IMR-90 (cell line): ENCODE measurements around the gene GPR158. TPM values are rescaled to one million over a fixed set of nuclear protein-coding genes. Genes with fewer than 3 reads are reported as not detected.

Source experiments
- ATAC-seq: fragments of 200-7000 bp; cut with Tn5 transposase; 2 replicates; pipeline ENCODE4 v1.9.1; 2020; ENCODE audit warnings: low read depth, mild to moderate bottlenecking, moderate library complexity
- BruUV-seq: library from RNA; stranded (reverse); fragments of 400-500 nt; replicated peaks from 2 replicates; lab custom pipeline; 2021; lab: Mats Ljungman, UMichigan
- CTCF ChIA-PET: fragments of 300-600 bp; formaldehyde crosslinking; extraction: SDS; loops from one replicate; lab custom pipeline; 2021; ENCODE audit warnings: antibody characterized with exemption; lab: Yijun Ruan, JAX
- POLR2A ChIA-PET: fragments of 300-600 bp; sonication (Branson Sonifier 250); formaldehyde crosslinking; loops from one replicate; lab custom pipeline; 2022; ENCODE audit warnings: antibody characterized with exemption; ENCODE audit not compliant: unreplicated experiment; lab: Charles Lee
- DNase-seq: peaks from one replicate; pipeline ENCODE4 v3.0.0; 2013
- H2AFZ ChIP-seq: replicated peaks from 2 replicates; pipeline ENCODE3; 2013; ENCODE audit warnings: low read length, mild to moderate bottlenecking; ENCODE audit not compliant: poor library complexity
- H2AK5ac ChIP-seq: 2 replicates; pipeline ENCODE4 v1.6.1; 2013; ENCODE audit warnings: low read depth, low read length, inconsistent platforms
- H2AK9ac ChIP-seq: replicated peaks from 2 replicates; pipeline ENCODE3; 2013; ENCODE audit warnings: mild to moderate bottlenecking, low read depth, low read length, moderate library complexity; ENCODE audit not compliant: poor library complexity
- H2BK120ac ChIP-seq: 2 replicates; pipeline ENCODE4 v1.6.1; 2013; ENCODE audit warnings: low read depth, low read length, inconsistent platforms
- H2BK15ac ChIP-seq: 3 replicates; pipeline ENCODE4 v1.6.1; 2013; ENCODE audit warnings: low read depth, low read length, inconsistent platforms
- H2BK20ac ChIP-seq: 2 replicates; pipeline ENCODE4 v1.6.1; 2013; ENCODE audit warnings: low read depth, mild to moderate bottlenecking, inconsistent platforms, low read length, moderate library complexity
- H2BK5ac ChIP-seq: 2 replicates; pipeline ENCODE4 v1.6.1; 2013; ENCODE audit warnings: mild to moderate bottlenecking, low read depth, low read length, inconsistent platforms; ENCODE audit not compliant: poor library complexity, severe bottlenecking
- H3K14ac ChIP-seq: replicated peaks from 2 replicates; pipeline ENCODE4 v1.6.1; 2013; ENCODE audit warnings: low read depth, low read length, inconsistent platforms
- H3K18ac ChIP-seq: 2 replicates; pipeline ENCODE4 v1.6.1; 2013; ENCODE audit warnings: low read depth, low read length, control low read depth
- H3K23ac ChIP-seq: 2 replicates; pipeline ENCODE4 v1.6.1; 2013; ENCODE audit warnings: low read depth, low read length, inconsistent platforms
- H3K27ac ChIP-seq: 2 replicates; pipeline ENCODE4 v1.5.1; 2013; ENCODE audit warnings: mild to moderate bottlenecking, control low read depth, low read length; ENCODE audit not compliant: insufficient read depth
- H3K27me3 ChIP-seq: 2 replicates; pipeline ENCODE4 v1.6.1; 2013; ENCODE audit warnings: low read length; ENCODE audit not compliant: control insufficient read depth, insufficient read depth
- H3K36me3 ChIP-seq: 2 replicates; pipeline ENCODE4 v1.6.1; 2013; ENCODE audit warnings: low read length, mixed read lengths; ENCODE audit not compliant: control insufficient read depth, insufficient read depth
- H3K4ac ChIP-seq: 2 replicates; pipeline ENCODE4 v1.6.1; 2013; ENCODE audit warnings: low read depth, low read length, inconsistent platforms
- H3K4me1 ChIP-seq: 2 replicates; pipeline ENCODE4 v1.6.1; 2013; ENCODE audit warnings: low read length, mixed read lengths; ENCODE audit not compliant: control insufficient read depth, insufficient read depth
- H3K4me2 ChIP-seq: 2 replicates; pipeline ENCODE4 v1.6.1; 2013; ENCODE audit warnings: low read depth, mild to moderate bottlenecking, control low read depth, low read length, moderate library complexity
- H3K4me3 ChIP-seq: 2 replicates; pipeline ENCODE4 v1.5.1; 2013; ENCODE audit warnings: low read depth, mild to moderate bottlenecking, control low read depth, low read length, moderate library complexity; ENCODE audit not compliant: insufficient read depth
- H3K56ac ChIP-seq: 2 replicates; pipeline ENCODE4 v1.6.1; 2013; ENCODE audit warnings: low read length, inconsistent platforms; ENCODE audit not compliant: insufficient read depth; ENCODE audit errors: extremely low read depth
- H3K79me1 ChIP-seq, 2 experiments: 2 replicates each; pipeline ENCODE4 v1.6.1; 2013; ENCODE audit warnings: low read length in 2 of 2, inconsistent platforms in 1 of 2, low read depth in 1 of 2
- H3K9ac ChIP-seq: 2 replicates; pipeline ENCODE4 v1.6.1; 2013; ENCODE audit warnings: low read depth, low read length, control low read depth
- H3K9me1 ChIP-seq: 2 replicates; pipeline ENCODE4 v1.6.1; 2013; ENCODE audit warnings: low read length, inconsistent platforms; ENCODE audit not compliant: insufficient read depth
- H3K9me3 ChIP-seq: 2 replicates; pipeline ENCODE4 v1.6.1; 2013; ENCODE audit warnings: low read length; ENCODE audit not compliant: control insufficient read depth, insufficient read depth
- H4K20me1 ChIP-seq: 2 replicates; pipeline ENCODE4 v1.6.1; 2013; ENCODE audit warnings: low read length, inconsistent platforms; ENCODE audit not compliant: insufficient read depth
- H4K5ac ChIP-seq: 2 replicates; pipeline ENCODE4 v1.6.1; 2013; ENCODE audit warnings: mild to moderate bottlenecking, low read depth, low read length, control low read depth
- H4K8ac ChIP-seq, 2 experiments: 2 replicates each; pipeline ENCODE4 v1.6.1; 2013; ENCODE audit warnings: low read depth in 2 of 2, low read length in 2 of 2, control low read depth in 1 of 2, inconsistent platforms in 1 of 2
- H4K91ac ChIP-seq: 2 replicates; pipeline ENCODE4 v1.6.1; 2013; ENCODE audit warnings: low read depth, low read length, inconsistent platforms; ENCODE audit not compliant: insufficient read depth
- BHLHE40 ChIP-seq: fragments of 150-350 bp; IDR thresholded peaks from 2 replicates; pipeline ENCODE4 v1.6.1; 2016; ENCODE audit warnings: mild to moderate bottlenecking, low read depth, low read length
- CHD1 ChIP-seq: IDR thresholded peaks from 2 replicates; pipeline ENCODE4 v1.6.1; 2012; ENCODE audit warnings: low read depth, low read length, improper control_type of control experiment
- ELK1 ChIP-seq: fragments of 150-350 bp; IDR thresholded peaks from 2 replicates; pipeline ENCODE4 v1.6.1; 2016; ENCODE audit warnings: low read depth, mild to moderate bottlenecking, low read length, moderate library complexity, borderline replicate concordance
- MAFK ChIP-seq: IDR thresholded peaks from 2 replicates; pipeline ENCODE4 v1.6.1; 2012; ENCODE audit warnings: low read depth, low read length, improper control_type of control experiment
- POLR2A ChIP-seq: IDR thresholded peaks from 2 replicates; pipeline ENCODE4 v1.6.1; 2012; ENCODE audit warnings: mild to moderate bottlenecking, low read depth, low read length
- RAD21 ChIP-seq: IDR thresholded peaks from 2 replicates; pipeline ENCODE4 v1.6.1; 2012; ENCODE audit warnings: low read length, improper control_type of control experiment
- RFX5 ChIP-seq: IDR thresholded peaks from 2 replicates; pipeline ENCODE4 v1.8.0; 2012; ENCODE audit warnings: low read depth, mild to moderate bottlenecking, low read length, moderate library complexity
- WGBS, 2 experiments: methylation state at CpG; one replicate each; pipeline versions ENCODE4 v1.1.5 to v1.1.7; 2013; ENCODE audit warnings: missing lambda C conversion rate in 2 of 2; ENCODE audit not compliant: insufficient read length in 1 of 2; ENCODE audit errors: extremely low coverage in 2 of 2; 5-methylcytosine and 5-hydroxymethylcytosine counted together
- dilution Hi-C: fragments of 300-500 bp; cut with HindIII; formaldehyde crosslinking; loops from one replicate; pipeline ENCODE4 v1.14.3; 2018; ENCODE audit warnings: low sequenced_read_pairs; ENCODE audit not compliant: unreplicated experiment
- in situ Hi-C: fragments of 300-500 bp; cut with MboI; formaldehyde crosslinking; loops from 3 replicates; pipeline ENCODE4 v1.14.3; 2019; ENCODE audit warnings: low sequenced_read_pairs, inconsistent platforms, mixed read lengths
- intact Hi-C: fragments of 100-400 bp; cut with micrococcal nuclease; formaldehyde crosslinking; loops from 2 replicates; pipeline ENCODE4 v1.10.0; 2022
- polyA plus RNA-seq, 3 experiments: library from polyadenylated mRNA; depleted of rRNA; stranded (reverse); fragments of >200 nt; gene quantifications; 2 replicates each; pipeline ENCODE4 v1.2.3, GENCODE V29; 2012; ENCODE audit warnings: low replicate concordance in 1 of 3
- total RNA-seq: library from RNA; depleted of rRNA; stranded (reverse); fragments of >200 nt; gene quantifications from 2 replicates; pipeline ENCODE4 v1.2.3, GENCODE V29; 2012

Gene GPR158
- total and polyA plus RNA-seq, 2 of the 4 experiments (the other 2 are of a cell fraction) = not detected

DNA sequence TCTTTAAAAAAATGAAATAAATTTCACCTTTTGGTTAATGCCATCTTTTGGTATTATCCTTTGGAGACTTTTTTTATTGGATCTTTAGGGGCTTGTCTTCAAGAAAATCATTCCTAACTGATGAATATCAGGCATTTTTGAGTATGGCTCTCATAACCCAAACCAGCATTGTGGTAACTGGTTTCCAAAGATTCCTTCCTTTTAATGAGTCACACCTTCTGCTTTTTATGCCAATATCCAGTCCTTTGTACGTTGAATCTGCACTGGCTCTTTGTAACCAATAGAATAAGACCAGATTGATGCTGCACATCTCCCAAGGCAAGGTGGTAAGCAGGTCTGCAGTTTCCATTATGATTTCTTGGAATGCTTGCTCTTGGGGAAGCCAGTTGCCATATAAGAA lies 89.1 kb downstream of the GPR158 start:
- Histone ChIP-seq H3K4me1 (no peaks in the 10 kb centered on the region), H2BK20ac (no peak overlapping the region), H3K14ac (no peak overlapping the region), H3K4me2 (no peak overlapping the region), H2AK5ac (no peak overlapping the region), H3K36me3 (no peaks in the 10 kb centered on the region), H4K5ac (no peak overlapping the region), H3K27ac (no peak overlapping the region), H3K9me3 (peaks cover 4% of the 10 kb centered on the region), H2AK9ac (no peak overlapping the region), H3K4ac (no peak overlapping the region), H3K18ac (no peak overlapping the region), H2BK5ac (no peak overlapping the region), H3K4me3 (no peak overlapping the region), H3K23ac (no peak overlapping the region), H2BK15ac (no peak overlapping the region), H3K56ac (no peak overlapping the region), H4K91ac (no peak overlapping the region), H2AFZ (no peak overlapping the region), H3K27me3 (no peaks in the 10 kb centered on the region), H2BK120ac (no peak overlapping the region), H3K9me1 (no peaks in the 10 kb centered on the region), H3K9ac (no peak overlapping the region), H4K8ac (no peak overlapping the region), H4K20me1 (no peaks in the 10 kb centered on the region), H3K79me1 (no peaks in the 10 kb centered on the region)
- ChIA-PET POLR2A (no interaction called here), CTCF (no interaction called here)
- no TSS peak for BruUV-seq
- no CpG with 5 or more reads among the region's 1 CpG for WGBS, 2 experiments
- DNase-seq = no peak
- TF ChIP-seq RAD21 (no peak), ELK1 (no peak), MAFK (no peak), POLR2A (no peak), BHLHE40 (no peak), CHD1 (no peak), RFX5 (no peak)
- in situ Hi-C loops (no loop called here), dilution Hi-C loops (no loop called here), intact Hi-C loops (no loop called here)
- no peak for ATAC-seq
